K562 (cell line): ENCODE data around the gene NFYC.

Experiments used
- BCLAF1 ChIP-seq, 2 experiments: fragments of 450-650 bp in 1 of 2; IDR thresholded peaks; 2 replicates each; pipeline ENCODE4 v1.6.1; 2011 to 2017; ENCODE audit warnings: low read depth in 2 of 2, antibody characterized with exemption in 1 of 2, borderline replicate concordance in 1 of 2, low read length in 1 of 2, mild to moderate bottlenecking in 1 of 2, mixed read lengths in 1 of 2; ENCODE audit not compliant: control insufficient read depth in 1 of 2
- CEBPB ChIP-seq: fragments of 450-650 bp; IDR thresholded peaks from 2 replicates; pipeline ENCODE4 v1.6.1; 2016; ENCODE audit warnings: missing genetic modification characterization, missing compliant biosample characterization
- TSHZ1 ChIP-seq: fragments of 250-450 bp; sonication (Bioruptor Pico); IDR thresholded peaks from 2 replicates; pipeline ENCODE4 v1.4.0; 2020; ENCODE audit warnings: mild to moderate bottlenecking, moderate library complexity
- ZNF133 ChIP-seq: fragments of 250-450 bp; sonication (Bioruptor Pico); IDR thresholded peaks from 2 replicates; pipeline ENCODE4 v1.4.0; 2020; ENCODE audit warnings: mild to moderate bottlenecking
- TF ChIP-seq, protein P1 (sequence below): conservative IDR thresholded peaks from 2 replicates; pipeline ENCODE4 v1.6.1; 2011; ENCODE audit warnings: low read depth, mild to moderate bottlenecking, low read length; ENCODE audit not compliant: control insufficient read depth

- TF ChIP-seq, protein P1, sequence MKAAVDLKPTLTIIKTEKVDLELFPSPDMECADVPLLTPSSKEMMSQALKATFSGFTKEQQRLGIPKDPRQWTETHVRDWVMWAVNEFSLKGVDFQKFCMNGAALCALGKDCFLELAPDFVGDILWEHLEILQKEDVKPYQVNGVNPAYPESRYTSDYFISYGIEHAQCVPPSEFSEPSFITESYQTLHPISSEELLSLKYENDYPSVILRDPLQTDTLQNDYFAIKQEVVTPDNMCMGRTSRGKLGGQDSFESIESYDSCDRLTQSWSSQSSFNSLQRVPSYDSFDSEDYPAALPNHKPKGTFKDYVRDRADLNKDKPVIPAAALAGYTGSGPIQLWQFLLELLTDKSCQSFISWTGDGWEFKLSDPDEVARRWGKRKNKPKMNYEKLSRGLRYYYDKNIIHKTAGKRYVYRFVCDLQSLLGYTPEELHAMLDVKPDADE, result no peak
- no peak for TF ChIP-seq ZNF133
- no peak for TF ChIP-seq CEBPB (tag)
- no peak for TF ChIP-seq BCLAF1 (IDR thresholded peaks at IDR 0.05; ENCODE audit: borderline replicate concordance in 1 of 2, control insufficient read depth in 1 of 2, low read depth in 2 of 2, low read length in 1 of 2)
- no peak for TF ChIP-seq TSHZ1 (CRISPR knock-in tag)
Observed at GRCh38 chr1:40676501-40676900, 15.0 kb upstream of the NFYC start.
